ENCODE measurements around the gene CLPSL2. TPM values are rescaled to one million over a fixed set of nuclear protein-coding genes. Genes with fewer than 3 reads are reported as not detected.

The CLPSL2 gene
- total RNA-seq, 1 experiment from 2014 or later: 5.7 TPM

Other genes starting within 250 kb of the CLPSL2 start
- gene FKBP5, start 87.7 kb upstream of the CLPSL2 start, total RNA-seq (2014; rRNA removed; shearing (Covaris generic)): 2.0 and 3.4 TPM in 2 replicates
- gene ARMC12, start 39.6 kb upstream of the CLPSL2 start, total RNA-seq (2014; rRNA removed; shearing (Covaris generic)): 0.33 TPM in 1 of 2 replicates, not detected in the other
- not detected in 2 replicates for gene CLPSL1, start 4.4 kb downstream of the CLPSL2 start, total RNA-seq (2014; rRNA removed; shearing (Covaris generic))
- not detected in 2 replicates for gene CLPS, start 20.7 kb downstream of the CLPSL2 start, total RNA-seq (2014; rRNA removed; shearing (Covaris generic))
- not detected in 2 replicates for gene LHFPL5, start 28.8 kb downstream of the CLPSL2 start, total RNA-seq (2014; rRNA removed; shearing (Covaris generic))
- 49.2 and 61.0 TPM in 2 replicates for gene SRPK1, start 144.5 kb downstream of the CLPSL2 start, total RNA-seq (2014; rRNA removed; shearing (Covaris generic))
- gene SLC26A8, start 248.0 kb downstream of the CLPSL2 start, total RNA-seq (2014; rRNA removed; shearing (Covaris generic)): 0.04 TPM in 1 of 2 replicates, not detected in the other

Data from H4 (cell line).